Muscle of back (tissue), 11 donors: ENCODE measurements around the gene ING3. TPM values are rescaled to one million over a fixed set of nuclear protein-coding genes. Genes with fewer than 3 reads are reported as not detected.
A peak's percentile ranks its signal among the peaks of the same experiment; 100 is the strongest.
"Not testable (repeated sequence)": the region's sequence is repeated elsewhere in the genome, so short reads cannot be mapped to it uniquely, and the experiment has no call there.

Experiments used
- DNase-seq, 3 donors: peaks; one replicate each; pipeline versions ENCODE4 v3.0.0 to v3.0.0-alpha.2; 2013
- polyA plus RNA-seq, 10 donors: library from polyadenylated mRNA; unstranded; fragments of 120-200 nt; gene quantifications; one replicate each; pipeline ENCODE4 v1.2.1, GENCODE V29; 2013; ENCODE audit not compliant: insufficient read length in 10 of 10

Gene ING3
- polyA plus RNA-seq, 10 donors, result 15.1 to 23.5 (median 19.6) TPM

GRCh38 chr7:120949393-120949911, 1.1 kb upstream of the ING3 start:
- DNase-seq, result no peak

- peak in 1 of 3 donors; percentile 16 for DNase-seq
These were observed 509 bp upstream of the ING3 start for GRCh38 chr7:120949998-120950538.

DNA sequence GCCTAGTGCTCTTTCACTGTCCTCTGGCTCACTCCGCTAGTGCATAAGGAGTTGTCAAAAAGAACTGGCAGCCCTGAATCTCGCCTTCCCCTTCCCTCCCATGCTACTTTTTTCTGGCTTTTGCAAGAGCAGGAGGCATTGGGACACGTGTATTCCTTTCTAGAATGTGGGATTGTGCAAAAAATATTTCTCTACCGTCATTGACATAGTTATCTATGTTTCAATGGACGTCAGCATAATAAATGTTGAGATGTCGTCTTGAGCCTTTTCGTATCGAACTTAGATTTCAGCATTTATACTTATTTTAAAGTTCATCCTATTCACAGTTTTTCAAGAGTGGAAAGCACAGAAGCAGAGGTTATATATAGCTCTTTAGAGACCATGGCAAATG, 727 bp downstream of the ING3 start:
- no peak for DNase-seq

DNA sequence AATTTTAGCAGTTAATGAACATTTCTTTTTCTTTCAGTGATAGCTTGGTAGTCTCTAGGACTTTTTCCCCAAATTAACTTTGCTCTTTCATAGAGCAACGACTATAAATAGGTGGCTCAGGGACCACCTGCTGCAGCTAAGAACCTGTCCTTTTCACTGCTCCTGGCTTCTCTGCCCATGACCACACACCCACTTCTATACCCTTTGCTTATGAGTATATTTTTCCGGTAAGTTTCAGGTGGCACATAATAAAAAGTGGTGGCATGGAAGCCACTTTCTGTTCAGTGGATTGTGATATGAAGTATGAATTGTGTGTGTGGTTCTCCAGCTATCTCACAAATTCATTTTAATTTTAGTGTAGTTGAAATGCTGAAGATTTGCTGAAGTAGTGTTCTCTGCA, 1.2 kb downstream of the ING3 start:
- DNase-seq, result no peak

GRCh38 chr7:120955577-120956149, 5.1 kb downstream of the ING3 start:
- DNase-seq, result no peak

GRCh38 chr7:120959929-120960484, 9.4 kb downstream of the ING3 start:
- no peak for DNase-seq

DNA sequence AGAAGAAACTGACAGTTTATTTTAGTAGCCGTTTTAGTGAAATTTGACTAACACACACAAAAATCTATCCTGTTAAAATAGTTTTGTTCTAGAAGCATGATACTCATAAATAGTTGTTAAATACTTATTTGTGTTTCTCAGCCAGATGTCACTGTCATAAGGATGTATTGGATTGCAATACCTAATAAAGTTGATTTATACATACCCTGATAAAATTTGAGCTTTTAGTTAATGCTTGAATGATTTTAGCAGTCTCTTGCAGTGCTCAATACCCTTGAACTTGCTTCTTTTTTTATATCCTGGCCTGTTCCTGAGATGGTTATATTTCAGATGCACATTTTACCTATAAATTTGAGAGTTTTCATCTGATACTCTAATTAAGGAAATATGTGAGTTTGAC, 10.1 kb downstream of the ING3 start:
- DNase-seq, result no peak

DNA sequence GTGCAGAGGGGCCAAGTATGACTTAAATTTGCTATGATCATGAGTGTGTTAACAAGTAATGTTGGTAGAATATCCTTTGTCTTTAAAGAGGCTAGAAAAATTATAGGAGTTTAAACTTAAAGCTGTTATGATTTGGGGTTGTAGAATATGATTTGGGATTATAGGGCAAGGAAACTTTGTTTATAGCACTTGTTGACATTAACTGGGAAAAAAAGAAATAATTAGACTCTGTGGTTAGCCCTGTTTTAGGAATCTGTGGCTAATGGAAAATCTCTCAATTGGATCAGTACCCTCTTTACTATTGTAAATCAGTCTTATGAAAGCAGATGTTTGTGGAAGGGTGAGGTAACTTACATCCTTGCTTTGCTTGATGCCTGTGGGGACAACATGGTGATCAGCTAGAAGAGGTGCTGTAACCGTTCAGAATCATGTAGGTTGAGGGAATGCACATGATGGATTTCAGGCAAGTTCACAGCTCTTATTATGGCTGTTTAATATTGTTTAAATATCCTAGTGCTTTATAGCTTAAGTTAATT, 11.1 kb downstream of the ING3 start:
- no peak for DNase-seq

DNA sequence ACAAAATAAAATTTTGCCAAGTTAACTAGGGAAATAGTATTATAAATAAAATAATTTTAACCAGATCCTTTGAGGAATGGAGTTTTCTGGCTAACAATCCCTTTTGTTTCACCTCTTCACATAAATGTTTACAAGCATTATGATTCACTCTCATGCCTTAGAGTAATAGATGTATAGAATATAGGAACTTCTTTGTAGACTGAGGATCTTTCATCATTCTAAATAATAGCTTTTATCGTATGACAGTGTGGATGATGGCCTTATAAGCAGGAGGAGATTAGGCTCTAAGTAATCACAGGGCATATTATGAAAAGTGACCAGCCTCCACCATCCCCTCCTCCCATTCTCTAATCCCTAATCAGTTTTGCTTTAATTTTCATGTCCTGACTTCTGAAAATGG, 13.5 kb downstream of the ING3 start:
- no peak for DNase-seq

DNA sequence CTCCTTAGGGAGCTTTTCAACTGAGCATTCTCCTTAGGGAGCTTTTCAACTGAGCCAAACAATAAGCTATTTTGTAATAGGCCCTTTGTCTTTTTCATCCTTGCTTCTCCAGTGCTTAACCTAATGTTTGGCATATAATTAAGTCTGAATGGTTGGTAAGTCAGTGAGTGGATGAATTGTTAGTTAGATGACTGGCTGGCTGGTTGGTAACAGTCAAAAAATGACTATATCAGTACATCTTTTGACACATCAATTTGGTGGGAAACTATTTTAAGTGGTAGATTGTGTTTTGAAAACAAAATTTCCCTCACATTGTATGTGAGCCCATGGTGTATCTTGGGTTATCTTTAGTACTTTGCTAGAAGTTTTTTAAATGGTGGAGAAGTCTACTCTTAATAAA, 16.4 kb downstream of the ING3 start:
- no peak for DNase-seq

- DNase-seq, result no peak
These were observed 23.3 kb downstream of the ING3 start for GRCh38 chr7:120973849-120974248.

DNA sequence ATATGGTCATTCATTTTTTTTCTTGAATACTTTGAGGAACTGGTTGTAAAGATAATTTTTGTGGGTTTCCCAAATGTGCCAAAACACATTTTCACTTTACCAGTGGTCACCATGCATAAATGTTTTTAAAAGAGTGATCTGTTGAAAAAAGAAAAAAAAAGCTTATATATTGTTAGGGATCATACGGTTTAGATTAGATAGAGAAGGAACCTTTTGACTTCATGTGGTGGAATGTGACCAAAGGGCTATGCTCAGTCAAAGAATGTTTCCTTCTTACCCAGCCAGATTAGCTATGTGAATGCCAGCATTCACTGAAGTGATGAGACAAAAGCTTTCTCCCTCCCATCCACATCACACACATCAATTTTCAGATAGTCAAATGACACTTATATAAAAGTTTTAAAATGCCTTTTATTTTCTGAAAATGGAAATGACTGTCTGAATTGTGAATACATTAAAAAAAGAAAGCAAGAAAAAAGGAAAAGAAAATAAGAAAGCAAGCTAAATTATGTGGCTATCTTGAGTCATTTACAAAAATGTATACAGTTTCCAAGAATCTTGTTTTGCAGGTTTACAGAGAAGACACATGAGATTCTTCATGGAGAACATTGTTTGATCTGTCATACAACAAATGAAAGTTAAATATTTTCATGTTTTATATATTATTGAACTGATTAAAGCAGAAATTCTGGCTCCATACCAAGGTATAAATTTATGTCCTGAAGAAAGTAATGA, 29.4 kb downstream of the ING3 start:
- peak in 1 of 3 donors; percentile 48 for DNase-seq

GRCh38 chr7:120981117-120981516, 30.5 kb downstream of the ING3 start:
- DNase-seq, result no peak

DNA sequence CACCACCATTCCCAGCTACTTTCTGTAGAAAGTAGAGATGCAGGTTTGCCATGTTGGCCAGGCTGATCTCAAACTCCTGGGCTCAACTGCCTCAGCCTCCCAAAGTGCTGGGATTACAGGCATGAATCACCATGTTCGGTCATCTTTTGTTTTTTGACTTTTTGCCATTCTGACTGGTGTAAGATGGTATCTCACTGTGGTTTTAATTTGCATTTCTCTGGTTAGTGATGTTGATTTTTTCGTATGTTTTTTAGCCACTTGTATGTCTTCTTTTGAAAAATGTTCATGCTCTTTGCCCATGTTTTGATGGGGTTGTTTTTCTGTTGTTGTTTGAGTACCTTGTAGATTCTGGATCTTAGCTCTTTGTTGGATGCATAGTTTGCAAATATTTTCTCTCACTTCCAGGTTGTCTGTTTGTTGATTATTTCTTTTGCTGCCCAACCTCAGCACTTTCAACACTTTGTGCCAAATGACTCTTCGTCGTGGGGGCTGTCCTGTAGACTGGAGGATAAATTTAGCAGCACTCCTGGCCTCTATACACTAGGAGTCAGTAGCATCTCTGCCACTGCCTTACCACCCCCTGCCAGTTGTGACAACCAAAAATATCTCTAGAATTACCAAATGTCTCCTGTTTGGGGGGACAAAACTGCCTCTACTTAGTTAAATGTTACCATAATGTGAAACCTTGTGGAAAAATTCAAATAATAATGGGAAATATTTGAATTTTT, 31.5 kb downstream of the ING3 start:
- DNase-seq, result no peak

DNA sequence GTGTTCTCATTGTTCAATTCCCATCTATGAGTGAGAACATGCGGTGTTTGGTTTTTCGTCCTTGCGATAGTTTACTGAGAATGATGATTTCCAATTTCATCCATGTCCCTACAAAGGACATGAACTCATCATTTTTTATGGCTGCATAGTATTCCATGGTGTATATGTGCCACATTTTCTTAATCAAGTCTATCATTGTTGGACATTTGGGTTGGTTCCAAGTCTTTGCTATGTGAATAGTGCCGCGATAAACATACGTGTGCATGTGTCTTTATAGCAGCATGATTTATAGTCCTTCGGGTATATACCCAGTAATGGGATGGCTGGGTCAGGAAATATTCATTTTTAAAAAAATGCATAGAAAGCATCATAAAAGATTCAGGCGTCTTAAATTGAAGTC, 33.0 kb downstream of the ING3 start:
- not testable (repeated sequence) for DNase-seq

- DNase-seq, result no peak
These were observed 33.8 kb downstream of the ING3 start for GRCh38 chr7:120984406-120984805.

DNA sequence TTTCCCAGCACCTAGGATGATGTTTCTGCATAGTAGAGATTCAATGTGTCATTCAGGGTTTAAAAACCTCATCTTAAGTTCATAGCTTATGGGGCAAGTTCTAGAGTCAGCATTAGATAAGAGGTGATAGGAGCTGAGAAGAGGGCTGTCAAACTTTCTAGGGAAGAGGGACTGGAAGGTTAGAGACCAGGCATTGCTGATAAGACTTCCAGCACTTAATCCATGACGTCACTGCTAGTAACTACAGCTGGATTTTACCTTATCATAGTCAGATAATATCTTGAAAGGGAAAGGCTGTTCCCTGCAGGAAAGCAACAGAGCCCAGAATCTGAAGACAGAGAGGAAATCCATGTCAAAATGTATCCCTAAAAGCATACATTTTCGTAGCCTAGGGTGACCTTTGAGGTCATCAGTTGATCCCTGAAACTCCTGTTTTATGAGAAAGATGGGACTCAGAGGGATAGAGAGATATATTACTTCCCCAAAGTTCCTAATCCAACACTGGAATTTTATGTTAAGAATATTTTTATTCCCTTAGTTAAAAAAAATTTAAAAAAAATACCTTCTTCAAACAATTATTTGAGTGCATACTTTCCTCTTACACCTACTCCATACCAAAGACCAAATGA, 34.7 kb downstream of the ING3 start:
- DNase-seq, result no peak

DNA sequence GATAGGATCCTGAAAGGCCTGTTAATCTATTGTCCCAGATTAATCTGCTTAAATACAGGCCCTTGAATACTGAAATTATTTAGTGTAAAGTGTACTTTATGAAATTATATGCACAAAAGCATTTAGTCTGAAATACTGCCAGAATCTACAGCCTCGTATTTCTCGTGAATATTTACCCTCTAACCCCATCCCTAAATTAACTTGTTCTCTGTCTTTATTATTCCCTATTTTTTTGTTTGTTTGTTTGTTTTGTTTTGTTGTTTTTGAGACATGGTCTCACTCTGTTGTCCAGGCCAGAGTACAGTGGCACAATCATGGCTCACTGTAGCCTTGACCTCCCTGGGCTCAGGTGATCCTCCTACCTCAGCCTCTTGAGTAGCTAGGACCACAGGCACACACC, 35.3 kb downstream of the ING3 start:
- DNase-seq, result no peak

- DNase-seq, result no peak
These were observed 36.1 kb downstream of the ING3 start for GRCh38 chr7:120986650-120987049.

DNA sequence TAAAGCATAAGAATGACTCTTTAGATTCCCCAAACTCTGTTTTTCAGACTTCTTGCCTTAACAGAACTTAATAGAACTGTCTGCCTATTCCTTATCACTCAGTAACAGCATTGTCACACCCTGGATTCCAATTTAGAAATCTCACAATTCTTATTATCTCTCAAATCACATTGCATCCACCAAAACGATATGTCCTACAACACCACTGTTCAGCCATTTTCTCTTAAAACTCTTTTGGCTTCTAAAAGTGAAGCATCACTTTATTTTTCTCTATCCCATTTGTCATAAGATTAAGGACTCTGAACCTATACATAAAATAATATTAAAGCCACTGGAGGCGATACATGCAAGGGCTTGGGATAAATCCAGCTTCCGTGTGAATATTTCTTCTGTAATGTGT, 36.7 kb downstream of the ING3 start:
- no peak for DNase-seq
